Stimulated activated CD4-positive, alpha-beta T cell treated with anti-CD3 and anti-CD28 coated beads, Interleukin-4, amount 100 ng/mL, for 24 hours (primary cell): ENCODE data around the gene SPATC1L.

ENCODE experiments used
- DNase-seq: peaks from one replicate; pipeline ENCODE4 v3.0.0-alpha.2; 2020

SPATC1L gene

GRCh38 chr21:46118316-46119143, 65.7 kb downstream of the SPATC1L start:
- DNase-seq: no peak

- DNase-seq: no peak
These were observed 66.5 kb downstream of the SPATC1L start for GRCh38 chr21:46117586-46118315.

GRCh38 chr21:46116776-46117585, 67.3 kb downstream of the SPATC1L start:
- no peak for DNase-seq

- DNase-seq: no peak
These were observed 68.0 kb downstream of the SPATC1L start for GRCh38 chr21:46116189-46116775.

- DNase-seq: no peak
These were observed 68.6 kb downstream of the SPATC1L start for GRCh38 chr21:46115441-46116188.

- DNase-seq: no peak
These were observed 69.3 kb downstream of the SPATC1L start for GRCh38 chr21:46114963-46115362.

- no peak for DNase-seq
These were observed 70.6 kb downstream of the SPATC1L start for GRCh38 chr21:46113497-46114176.

- DNase-seq: no peak
These were observed 71.5 kb downstream of the SPATC1L start for GRCh38 chr21:46112725-46113215.

GRCh38 chr21:46111857-46112724, 72.2 kb downstream of the SPATC1L start:
- no peak for DNase-seq

- DNase-seq: no peak
These were observed 73.1 kb downstream of the SPATC1L start for GRCh38 chr21:46111193-46111571.
